ENCODE data around the gene RHOD.

Gene RHOD, protein sequence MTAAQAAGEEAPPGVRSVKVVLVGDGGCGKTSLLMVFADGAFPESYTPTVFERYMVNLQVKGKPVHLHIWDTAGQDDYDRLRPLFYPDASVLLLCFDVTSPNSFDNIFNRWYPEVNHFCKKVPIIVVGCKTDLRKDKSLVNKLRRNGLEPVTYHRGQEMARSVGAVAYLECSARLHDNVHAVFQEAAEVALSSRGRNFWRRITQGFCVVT

DNA sequence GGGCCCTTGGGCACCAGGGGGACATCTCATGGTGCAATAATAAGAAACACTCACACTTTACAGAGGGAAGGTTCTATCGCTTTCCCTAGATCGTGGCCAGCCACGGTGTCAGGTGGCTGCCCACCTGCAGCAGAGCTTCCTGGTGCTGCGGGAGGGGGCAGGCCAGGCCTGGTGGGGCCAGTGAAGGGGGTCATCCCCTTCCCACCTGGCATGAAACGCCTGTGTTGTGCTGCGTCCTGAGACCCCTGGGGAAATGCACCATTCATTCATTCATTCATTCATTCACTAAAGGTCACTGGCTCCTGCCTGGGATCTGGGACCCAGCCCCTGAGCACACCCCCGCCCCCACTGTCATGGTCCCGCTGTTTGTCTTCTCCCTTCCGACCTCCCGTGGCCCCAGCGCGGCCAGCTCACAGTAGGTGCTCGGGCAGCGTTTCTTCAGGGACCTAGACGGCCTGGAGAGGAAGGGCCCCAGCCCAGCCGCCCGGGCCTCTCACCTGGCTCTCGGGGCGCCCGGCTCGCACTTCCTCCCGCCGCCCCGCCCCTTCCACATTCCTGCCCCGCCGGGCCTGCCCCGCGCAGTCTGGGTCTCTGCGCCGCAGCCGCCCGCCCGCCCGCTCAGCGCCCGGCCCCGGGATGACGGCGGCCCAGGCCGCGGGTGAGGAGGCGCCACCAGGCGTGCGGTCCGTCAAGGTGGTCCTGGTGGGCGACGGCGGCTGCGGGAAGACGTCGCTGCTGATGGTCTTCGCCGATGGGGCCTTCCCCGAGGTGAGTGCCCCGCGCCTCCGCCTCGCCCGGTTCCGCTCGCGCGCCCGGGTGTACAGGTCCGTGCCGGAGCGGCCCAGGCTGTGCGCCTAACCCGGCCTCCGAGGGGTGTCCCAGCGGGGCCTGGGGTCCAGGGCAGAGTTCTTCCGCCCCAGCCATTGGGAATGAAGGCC is at the start of gene RHOD:
RHOD (plus strand) TSS at position 581 of the 938 bp plus-strand sequence; CDS start at position 637, 56 bp downstream.
- H3K27ac Mint-ChIP-seq: peak within 1 kb of the TSS; percentile 31
- peak within 1 kb of the TSS; percentile 84 for H3K4me3 Mint-ChIP-seq
- ATAC-seq (ENCODE audit: low read depth): peak; percentile 80

DNA sequence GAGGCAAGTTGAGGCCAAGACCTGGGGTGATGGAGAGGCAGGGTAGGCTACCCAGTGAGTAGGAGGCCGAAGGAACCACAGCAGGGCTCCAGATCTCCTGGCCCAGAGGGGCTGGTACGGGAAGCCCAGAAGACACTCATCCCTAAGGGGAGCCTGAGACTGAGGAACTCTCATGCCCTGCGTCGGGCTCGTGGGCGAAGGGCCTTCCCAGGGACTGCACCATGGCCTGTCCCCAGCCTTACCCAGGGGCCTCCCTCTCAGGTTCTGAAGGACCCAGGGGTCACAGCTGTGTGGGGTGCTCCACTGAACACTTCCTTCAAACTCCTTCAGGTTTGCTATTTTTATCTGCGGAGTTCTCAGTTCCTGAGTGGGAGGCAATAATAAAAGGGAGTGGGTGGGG is 49.5 kb upstream of the RHOD start:
- peaks cover 7% of the 10 kb centered on the region for H3K27me3 Mint-ChIP-seq
- H3K4me1 Mint-ChIP-seq: peaks cover 4% of the 10 kb centered on the region
- no peaks in the 10 kb centered on the region for H3K9me3 Mint-ChIP-seq
- DNase-seq (ENCODE audit: low spot score in 2 of 2) (no peak), ATAC-seq (ENCODE audit: low read depth) (no peak)
- H3K36me3 Mint-ChIP-seq: no peaks in the 10 kb centered on the region
- no peak overlapping the region for H3K27ac Mint-ChIP-seq
- no peak overlapping the region for H3K4me3 Mint-ChIP-seq

More for the DNA sequence above, at the start of gene RHOD:
- H3K27me3 Mint-ChIP-seq: peaks cover 19% of the 10 kb centered on the region
- H3K4me1 Mint-ChIP-seq: peaks cover 8% of the 10 kb centered on the region
- H3K36me3 Mint-ChIP-seq: no peaks in the 10 kb centered on the region
- no peaks in the 10 kb centered on the region for H3K9me3 Mint-ChIP-seq
- DNase-seq (ENCODE audit: low spot score in 2 of 2): peak in 1 of 2 donors; percentile 32

DNA sequence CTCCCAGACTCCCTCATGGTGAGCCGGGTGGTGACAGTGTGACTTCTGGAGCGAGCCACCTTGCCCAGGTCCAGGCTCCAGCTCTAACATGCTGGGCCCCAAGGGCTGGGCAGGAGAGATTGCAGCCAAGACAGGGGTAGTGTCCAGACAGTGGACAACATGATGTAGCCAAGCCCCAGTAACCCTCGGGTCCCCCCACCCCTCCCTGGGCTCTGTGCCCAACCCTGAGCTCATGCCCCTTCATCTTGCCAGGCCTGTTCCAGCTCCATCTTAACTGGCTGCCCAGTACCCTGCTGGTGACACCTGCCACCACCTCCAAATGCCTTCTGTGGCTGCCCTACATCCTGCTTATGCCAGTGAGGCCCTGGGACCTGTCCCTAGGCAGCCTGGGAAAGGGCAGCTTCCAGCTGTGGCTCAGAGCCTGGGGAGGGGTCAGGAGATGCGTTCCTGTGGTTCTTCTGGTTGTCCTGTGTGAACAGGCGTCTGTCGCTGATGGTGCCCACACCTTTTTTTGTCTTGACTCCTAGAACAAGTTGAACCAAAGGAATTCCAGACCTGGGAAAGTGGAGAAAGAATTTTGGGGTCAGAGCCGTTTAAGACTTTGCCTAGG is 46.2 kb upstream of the RHOD start:
- H3K27ac Mint-ChIP-seq: no peak overlapping the region
- peaks cover 4% of the 10 kb centered on the region for H3K4me1 Mint-ChIP-seq
- no peaks in the 10 kb centered on the region for H3K9me3 Mint-ChIP-seq
- H3K4me3 Mint-ChIP-seq: no peak overlapping the region
- ATAC-seq (ENCODE audit: low read depth) (no peak), DNase-seq (ENCODE audit: low spot score in 2 of 2) (no peak)
- H3K36me3 Mint-ChIP-seq: no peaks in the 10 kb centered on the region
- H3K27me3 Mint-ChIP-seq: peaks cover 17% of the 10 kb centered on the region

DNA sequence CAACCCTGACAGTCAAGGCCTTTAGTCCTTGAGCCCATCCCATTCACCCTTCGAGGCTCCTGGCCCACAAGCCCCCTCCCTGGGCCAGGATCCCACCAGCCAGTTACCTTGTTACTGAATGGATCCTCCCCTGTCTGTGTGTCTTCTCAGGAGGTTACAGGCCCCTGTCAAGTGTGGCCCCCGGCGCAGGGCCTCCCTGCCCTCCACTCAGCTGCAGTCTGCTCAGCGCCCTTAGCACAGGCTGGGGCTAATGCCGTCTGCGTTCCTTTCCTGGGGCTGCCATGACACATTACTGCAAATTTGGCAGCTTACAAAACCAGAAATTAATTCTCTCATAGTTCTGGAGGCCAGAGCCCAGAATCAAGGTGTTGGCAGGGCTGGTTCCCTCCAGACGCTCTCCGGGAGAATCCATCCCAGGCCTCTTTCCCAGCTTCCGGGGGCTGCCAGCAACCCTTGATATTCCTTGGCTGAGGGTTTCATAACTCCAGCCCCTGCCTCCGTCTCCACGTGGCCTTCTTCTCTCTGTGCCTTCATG is 43.1 kb upstream of the RHOD start:
- DNase-seq (ENCODE audit: low spot score in 2 of 2) (no peak), ATAC-seq (ENCODE audit: low read depth) (no peak)
- H3K36me3 Mint-ChIP-seq: no peaks in the 10 kb centered on the region
- no peak overlapping the region for H3K27ac Mint-ChIP-seq
- H3K9me3 Mint-ChIP-seq: no peaks in the 10 kb centered on the region
- H3K4me3 Mint-ChIP-seq: no peak overlapping the region
- H3K4me1 Mint-ChIP-seq: peaks cover 2% of the 10 kb centered on the region
- peaks cover 18% of the 10 kb centered on the region for H3K27me3 Mint-ChIP-seq

DNA sequence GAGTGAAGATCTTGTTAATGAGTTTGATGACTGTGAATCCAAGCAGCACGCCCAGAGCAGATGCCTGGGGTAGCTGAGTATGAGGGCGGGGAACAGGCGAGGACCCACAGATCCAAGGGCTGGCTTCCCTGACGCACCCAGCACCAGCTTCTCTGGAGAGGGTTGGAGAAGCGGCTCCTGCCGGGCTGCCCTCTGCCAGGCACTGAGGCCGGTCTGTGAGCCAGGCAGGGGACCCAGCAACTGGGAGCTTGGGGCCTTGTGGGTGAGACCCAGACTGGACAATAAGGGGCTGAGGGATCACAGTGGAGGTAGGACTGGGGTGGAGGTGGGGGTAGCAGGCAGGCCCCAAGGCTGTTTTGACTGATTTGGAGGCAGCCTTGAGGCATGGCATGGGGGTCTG is 42.3 kb upstream of the RHOD start:
- Mint-ChIP-seq H3K4me3 (no peak overlapping the region), H3K27ac (no peak overlapping the region), H3K36me3 (no peaks in the 10 kb centered on the region), H3K9me3 (peaks cover 3% of the 10 kb centered on the region), H3K27me3 (peaks cover 22% of the 10 kb centered on the region), H3K4me1 (peaks cover 2% of the 10 kb centered on the region)
- DNase-seq (ENCODE audit: low spot score in 2 of 2): no peak
- no peak for ATAC-seq (ENCODE audit: low read depth)

DNA sequence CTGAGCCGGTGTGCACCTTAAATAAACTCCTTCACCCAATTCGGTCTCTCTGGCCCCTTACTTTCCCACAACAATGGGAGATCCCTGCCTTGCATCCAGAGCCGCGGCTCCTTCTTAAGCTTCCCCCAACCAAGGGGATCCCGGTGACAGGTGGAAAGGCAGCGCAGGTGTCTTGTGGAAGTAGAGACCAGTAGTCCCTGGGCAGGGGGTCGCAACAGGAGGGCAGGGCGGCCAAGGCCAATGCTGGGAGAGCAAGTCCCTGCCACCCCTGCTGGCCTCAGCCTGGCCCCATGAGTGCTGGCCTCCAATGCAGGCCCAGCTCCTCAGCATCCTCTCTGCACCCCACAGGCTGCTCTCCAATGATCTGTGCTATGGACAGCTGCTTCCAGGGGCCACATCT is 41.6 kb upstream of the RHOD start:
- Mint-ChIP-seq H3K36me3 (no peaks in the 10 kb centered on the region), H3K9me3 (peaks cover 3% of the 10 kb centered on the region), H3K27ac (no peak overlapping the region), H3K4me3 (no peak overlapping the region), H3K27me3 (peaks cover 18% of the 10 kb centered on the region), H3K4me1 (peaks cover 2% of the 10 kb centered on the region)
- ATAC-seq (ENCODE audit: low read depth) (no peak), DNase-seq (ENCODE audit: low spot score in 2 of 2) (no peak)

DNA sequence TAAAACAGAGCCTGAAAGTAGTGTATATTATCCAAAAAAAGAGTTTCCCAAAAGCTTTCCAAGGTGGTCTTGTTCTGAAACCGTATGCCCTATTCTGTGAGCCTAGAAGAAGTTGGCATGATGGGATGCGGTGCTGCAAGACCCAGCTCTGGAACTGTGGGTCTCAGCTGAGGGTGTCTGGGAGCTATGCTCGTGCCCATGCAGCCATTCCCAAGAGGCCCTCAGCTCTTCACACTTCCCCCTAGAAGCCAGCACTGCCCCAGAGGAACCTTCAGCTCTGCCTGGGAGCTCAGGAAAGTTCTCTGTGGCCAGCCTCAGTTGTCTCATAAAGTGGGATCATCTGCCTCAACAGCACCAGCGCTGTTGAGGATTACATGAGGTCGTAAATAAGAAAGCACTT is 40.1 kb upstream of the RHOD start:
- Mint-ChIP-seq H3K9me3 (peaks cover 3% of the 10 kb centered on the region), H3K27me3 (peaks cover 22% of the 10 kb centered on the region), H3K4me3 (no peak overlapping the region), H3K27ac (no peak overlapping the region), H3K4me1 (peaks cover 2% of the 10 kb centered on the region), H3K36me3 (no peaks in the 10 kb centered on the region)
- DNase-seq (ENCODE audit: low spot score in 2 of 2) (no peak), ATAC-seq (ENCODE audit: low read depth) (no peak)

DNA sequence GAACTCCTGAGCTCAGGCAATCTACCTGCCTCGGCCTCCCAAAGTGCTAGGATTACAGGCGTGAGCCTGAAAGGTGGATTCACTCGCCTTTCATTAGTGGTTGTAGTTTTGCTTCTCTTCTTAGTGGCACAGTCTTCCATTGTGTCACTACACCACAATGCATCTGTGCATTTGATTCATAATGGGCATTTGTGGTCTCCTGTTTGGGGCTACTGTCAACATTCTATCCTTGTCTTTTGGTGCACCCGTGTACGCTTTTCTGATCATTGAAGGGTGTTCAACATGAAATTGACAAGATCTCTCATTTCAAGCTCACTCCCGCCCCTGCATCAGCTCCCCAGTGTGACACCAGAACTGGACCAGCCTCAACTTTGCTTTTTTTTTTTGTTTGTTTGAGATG is 35.7 kb upstream of the RHOD start:
- no peak overlapping the region for H3K27ac Mint-ChIP-seq
- H3K27me3 Mint-ChIP-seq: peaks cover 29% of the 10 kb centered on the region
- H3K4me1 Mint-ChIP-seq: peaks cover 19% of the 10 kb centered on the region
- DNase-seq (ENCODE audit: low spot score in 2 of 2) (no peak), ATAC-seq (ENCODE audit: low read depth) (no peak)
- no peak overlapping the region for H3K4me3 Mint-ChIP-seq
- H3K36me3 Mint-ChIP-seq: peaks cover 2% of the 10 kb centered on the region
- peaks cover 3% of the 10 kb centered on the region for H3K9me3 Mint-ChIP-seq

DNA sequence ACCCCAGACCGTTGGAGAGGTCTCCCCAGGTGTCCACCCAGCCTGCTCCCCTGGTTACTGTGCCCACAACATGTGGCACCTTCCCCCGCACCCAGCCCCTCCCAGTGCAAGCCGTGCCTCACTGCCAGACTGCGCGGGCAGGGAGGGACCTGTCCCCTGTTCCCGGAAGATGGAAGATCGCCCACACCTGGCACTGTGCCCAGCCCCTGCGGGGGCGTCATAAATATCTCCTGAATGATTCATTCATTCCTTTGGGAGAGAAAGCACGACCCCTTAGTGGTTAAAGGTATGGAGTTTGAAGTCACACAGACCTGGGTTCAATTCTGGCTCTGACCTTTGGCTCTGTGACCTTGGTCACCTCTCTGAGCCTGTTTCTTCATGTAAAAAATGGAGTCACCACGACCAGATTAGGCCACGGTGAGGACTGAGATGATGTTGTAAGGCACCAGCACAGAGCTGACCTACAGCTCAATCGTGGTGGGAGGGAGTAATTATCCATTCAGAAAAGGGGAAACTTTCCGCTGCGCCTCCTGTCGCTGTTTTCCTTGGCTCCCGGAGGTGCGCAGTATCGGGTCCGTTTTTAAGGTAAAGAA is 34.2 kb upstream of the RHOD start:
- Mint-ChIP-seq H3K27me3 (peaks cover 29% of the 10 kb centered on the region), H3K9me3 (peaks cover 3% of the 10 kb centered on the region), H3K4me1 (peaks cover 23% of the 10 kb centered on the region), H3K4me3 (no peak overlapping the region), H3K27ac (no peak overlapping the region), H3K36me3 (peaks cover 2% of the 10 kb centered on the region)
- ATAC-seq (ENCODE audit: low read depth) (no peak), DNase-seq (ENCODE audit: low spot score in 2 of 2) (no peak)

DNA sequence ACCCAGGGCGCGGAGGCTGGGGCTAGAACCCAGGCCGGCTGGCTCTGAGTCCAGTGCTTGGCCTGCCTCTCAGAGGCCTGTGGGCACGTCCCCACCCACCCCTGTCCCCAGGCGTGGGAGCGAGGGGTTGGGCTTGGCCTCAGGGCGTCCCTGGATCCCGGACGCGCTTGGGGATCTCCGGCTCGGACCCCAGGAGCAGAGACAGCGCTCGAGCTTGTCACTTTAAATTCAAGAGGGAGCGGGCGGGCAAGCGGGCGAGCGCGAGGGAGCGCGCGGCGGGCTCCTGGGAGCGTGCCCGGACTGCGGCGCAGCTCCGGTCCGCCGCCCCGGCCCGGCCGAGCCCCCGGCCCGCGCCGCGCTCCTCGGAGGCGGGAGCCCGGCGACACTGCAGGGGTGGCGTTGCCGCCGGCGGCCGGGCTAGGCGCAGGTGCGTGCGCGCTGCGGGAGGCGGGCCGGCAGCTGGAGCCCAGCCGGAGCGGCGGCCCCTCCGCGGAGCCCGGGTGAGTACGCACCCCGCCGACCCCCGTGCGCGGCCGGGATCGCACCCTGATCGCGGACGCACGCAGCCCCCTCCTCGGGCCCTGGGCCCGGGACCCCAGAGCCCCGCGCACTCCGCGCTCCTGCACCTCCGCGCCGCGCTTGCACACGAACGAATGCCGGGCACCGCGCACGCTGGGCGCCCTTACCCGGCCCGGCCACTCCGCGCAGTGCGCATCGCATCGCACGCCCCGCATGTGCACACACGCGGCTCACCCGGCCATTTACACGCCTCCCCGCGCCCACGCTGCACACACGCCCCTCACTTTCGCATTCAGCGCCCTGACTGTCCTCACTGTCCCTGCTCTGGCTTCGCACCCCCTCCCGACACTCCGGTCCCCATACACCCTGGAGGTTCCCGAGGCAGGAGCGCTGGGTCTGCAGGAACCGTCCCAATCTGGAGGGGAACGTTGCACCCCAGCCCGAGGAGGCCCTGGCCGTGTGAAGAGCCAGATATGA is 33.4 kb upstream of the RHOD start, which contains the start of gene SYT12:
SYT12 (plus strand) TSS at position 174 of the 996 bp plus-strand sequence. CDS start 7,011 bp downstream, outside the sequence.
- ATAC-seq (ENCODE audit: low read depth): no peak
- H3K27me3 Mint-ChIP-seq: peaks cover 29% of the 10 kb centered on the region
- peaks cover 3% of the 10 kb centered on the region for H3K9me3 Mint-ChIP-seq
- no peak for DNase-seq (ENCODE audit: low spot score in 2 of 2)
- no peak within 1 kb of the TSS for H3K27ac Mint-ChIP-seq
- H3K4me3 Mint-ChIP-seq: peak within 1 kb of the TSS; percentile 39
- H3K36me3 Mint-ChIP-seq: peaks cover 2% of the 10 kb centered on the region
- peaks cover 31% of the 10 kb centered on the region for H3K4me1 Mint-ChIP-seq

DNA sequence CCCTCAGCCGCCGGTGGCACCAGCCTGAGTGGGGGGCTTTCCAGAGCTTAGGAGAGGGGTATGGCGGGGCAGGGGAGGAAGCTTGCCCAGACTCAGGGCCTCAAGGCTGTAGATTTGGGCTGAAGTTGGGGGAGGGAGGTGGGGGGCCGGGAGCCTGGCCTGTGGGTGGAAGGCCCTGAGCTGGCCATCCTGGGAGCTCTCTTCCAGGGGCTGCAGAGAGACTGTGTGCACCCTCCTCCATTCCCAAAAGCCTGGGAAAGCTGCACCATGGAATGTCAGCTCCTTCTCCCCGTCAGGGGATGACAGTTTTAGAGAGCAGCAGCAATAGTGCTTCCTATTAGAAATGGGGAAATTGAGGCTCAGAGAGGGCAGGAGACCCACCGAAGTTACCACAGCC is 32.7 kb upstream of the RHOD start:
- Mint-ChIP-seq H3K4me3 (peak overlapping the region; percentile 39), H3K27me3 (peaks cover 26% of the 10 kb centered on the region)

DNA sequence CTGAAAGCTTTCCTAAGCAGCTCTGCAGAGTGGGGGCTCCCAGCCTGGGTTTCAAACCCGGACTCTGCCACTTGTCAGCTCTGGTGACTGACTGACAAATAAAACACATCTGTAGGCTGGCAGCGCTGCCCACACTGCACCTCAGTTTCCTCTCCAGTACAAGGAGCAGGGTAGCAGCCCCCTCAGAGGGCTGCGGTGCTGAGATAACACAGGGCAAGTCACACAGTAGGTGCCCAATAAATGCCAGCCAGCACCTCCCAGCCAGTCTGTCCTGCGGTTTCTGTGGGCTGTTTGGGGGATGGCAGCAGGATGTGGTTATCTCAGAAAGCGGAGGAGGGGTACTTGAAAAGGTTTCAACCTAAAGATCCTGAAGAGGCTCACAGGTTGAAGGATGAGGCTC is 32.2 kb upstream of the RHOD start:
- H3K4me1 Mint-ChIP-seq: peaks cover 35% of the 10 kb centered on the region
- DNase-seq (ENCODE audit: low spot score in 2 of 2) (no peak), ATAC-seq (ENCODE audit: low read depth) (no peak)
- no peaks in the 10 kb centered on the region for H3K9me3 Mint-ChIP-seq
- peaks cover 2% of the 10 kb centered on the region for H3K36me3 Mint-ChIP-seq
- H3K27ac Mint-ChIP-seq: no peak overlapping the region
- no peak overlapping the region for H3K4me3 Mint-ChIP-seq
- H3K27me3 Mint-ChIP-seq: peaks cover 29% of the 10 kb centered on the region

More for the DNA sequence above, 32.7 kb upstream of the RHOD start:
- DNase-seq (ENCODE audit: low spot score in 2 of 2) (no peak), ATAC-seq (ENCODE audit: low read depth) (no peak)
- no peak overlapping the region for H3K27ac Mint-ChIP-seq
- peaks cover 35% of the 10 kb centered on the region for H3K4me1 Mint-ChIP-seq
- no peaks in the 10 kb centered on the region for H3K9me3 Mint-ChIP-seq
- H3K36me3 Mint-ChIP-seq: peaks cover 2% of the 10 kb centered on the region

DNA sequence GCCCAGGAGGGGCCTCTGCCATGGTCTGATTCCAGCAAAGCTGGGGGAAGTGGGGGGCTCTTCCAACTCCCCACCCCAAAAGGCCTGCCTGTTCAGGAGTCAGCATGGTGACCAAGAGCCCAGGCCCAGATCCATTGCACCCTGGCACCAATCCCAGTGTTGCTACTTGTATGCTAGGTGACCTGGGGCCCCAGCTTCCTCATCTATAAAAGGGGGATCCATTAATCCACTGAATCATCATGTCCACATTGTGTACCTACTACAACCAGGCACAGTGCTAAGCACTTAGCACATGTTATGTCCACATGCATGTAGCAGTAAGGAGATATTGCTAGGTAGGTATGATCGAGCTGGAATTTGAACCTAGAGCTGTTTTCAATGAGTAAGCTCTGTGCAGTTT is 31.7 kb upstream of the RHOD start:
- Mint-ChIP-seq H3K27ac (no peak overlapping the region), H3K36me3 (peaks cover 2% of the 10 kb centered on the region), H3K4me3 (no peak overlapping the region), H3K27me3 (peaks cover 29% of the 10 kb centered on the region), H3K9me3 (no peaks in the 10 kb centered on the region), H3K4me1 (peaks cover 37% of the 10 kb centered on the region)
- no peak for ATAC-seq (ENCODE audit: low read depth)
- no peak for DNase-seq (ENCODE audit: low spot score in 2 of 2)
